ENCODE data around the gene CDH4. TPM values are rescaled to one million over a fixed set of nuclear protein-coding genes. Genes with fewer than 3 reads are reported as not detected.

CDH4 gene
- total RNA-seq, 4 donors from 2014 or later: 0.13 to 0.38 (median 0.21) TPM; not detected in 1

- Histone ChIP-seq H3K4me1 (no peaks in the 10 kb centered on the region), H3K9me3 (no peaks in the 10 kb centered on the region), H3K4me3 (no peak overlapping the region), H3K27ac (no peak overlapping the region), H3K36me3 (no peaks in the 10 kb centered on the region), H3K27me3 (peaks cover 0 to 18% (median 0%) of the 10 kb centered on the region in 4 donors)
- 88% methylated on average over 5 of the region's 9 CpGs; no CpG with 5 or more reads in 1 of the 2 donors for WGBS, 2 donors
- intact Hi-C loops (cut with DNase I): no loop called here
- DNase-seq: no peak
- no peak for TF ChIP-seq POLR2A (IDR thresholded peaks at IDR 0.05)
- TF ChIP-seq, protein P1, sequence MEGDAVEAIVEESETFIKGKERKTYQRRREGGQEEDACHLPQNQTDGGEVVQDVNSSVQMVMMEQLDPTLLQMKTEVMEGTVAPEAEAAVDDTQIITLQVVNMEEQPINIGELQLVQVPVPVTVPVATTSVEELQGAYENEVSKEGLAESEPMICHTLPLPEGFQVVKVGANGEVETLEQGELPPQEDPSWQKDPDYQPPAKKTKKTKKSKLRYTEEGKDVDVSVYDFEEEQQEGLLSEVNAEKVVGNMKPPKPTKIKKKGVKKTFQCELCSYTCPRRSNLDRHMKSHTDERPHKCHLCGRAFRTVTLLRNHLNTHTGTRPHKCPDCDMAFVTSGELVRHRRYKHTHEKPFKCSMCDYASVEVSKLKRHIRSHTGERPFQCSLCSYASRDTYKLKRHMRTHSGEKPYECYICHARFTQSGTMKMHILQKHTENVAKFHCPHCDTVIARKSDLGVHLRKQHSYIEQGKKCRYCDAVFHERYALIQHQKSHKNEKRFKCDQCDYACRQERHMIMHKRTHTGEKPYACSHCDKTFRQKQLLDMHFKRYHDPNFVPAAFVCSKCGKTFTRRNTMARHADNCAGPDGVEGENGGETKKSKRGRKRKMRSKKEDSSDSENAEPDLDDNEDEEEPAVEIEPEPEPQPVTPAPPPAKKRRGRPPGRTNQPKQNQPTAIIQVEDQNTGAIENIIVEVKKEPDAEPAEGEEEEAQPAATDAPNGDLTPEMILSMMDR (IDR thresholded peaks at IDR 0.05): no peak
These were observed 81.5 kb downstream of the CDH4 start for GRCh38 chr20:61333484-61334108.

DNA sequence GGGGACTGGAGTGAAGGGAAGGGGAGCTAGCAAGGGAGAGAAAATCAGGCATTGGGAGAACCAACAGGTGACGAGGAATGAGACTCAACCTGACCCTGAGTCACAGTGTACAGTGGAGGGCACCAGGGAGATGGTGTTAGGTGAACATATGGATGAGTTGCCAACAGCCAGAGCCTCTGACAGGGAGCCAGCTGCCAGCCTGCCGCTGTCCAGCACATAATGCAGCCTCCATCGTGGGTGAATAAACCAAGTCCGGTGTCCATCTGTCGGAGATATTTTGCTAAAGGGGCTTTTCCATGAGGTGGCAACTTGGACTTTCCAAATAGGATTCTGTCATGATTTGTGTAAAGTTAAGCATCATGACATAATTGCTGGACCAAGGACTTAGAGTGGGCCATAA, 88.1 kb downstream of the CDH4 start:
- Histone ChIP-seq H3K27me3 (peaks cover 0 to under 1% (median 0%) of the 10 kb centered on the region in 4 donors), H3K27ac (no peak overlapping the region), H3K9me3 (no peaks in the 10 kb centered on the region), H3K36me3 (no peaks in the 10 kb centered on the region), H3K4me3 (no peak overlapping the region), H3K4me1 (no peaks in the 10 kb centered on the region)
- no peak for DNase-seq
- 71% methylated on average over 5 of the region's 5 CpGs for WGBS, 2 donors
- TF ChIP-seq, protein P1 (IDR thresholded peaks at IDR 0.05): no peak
- intact Hi-C loops (cut with DNase I): no loop called here

DNA sequence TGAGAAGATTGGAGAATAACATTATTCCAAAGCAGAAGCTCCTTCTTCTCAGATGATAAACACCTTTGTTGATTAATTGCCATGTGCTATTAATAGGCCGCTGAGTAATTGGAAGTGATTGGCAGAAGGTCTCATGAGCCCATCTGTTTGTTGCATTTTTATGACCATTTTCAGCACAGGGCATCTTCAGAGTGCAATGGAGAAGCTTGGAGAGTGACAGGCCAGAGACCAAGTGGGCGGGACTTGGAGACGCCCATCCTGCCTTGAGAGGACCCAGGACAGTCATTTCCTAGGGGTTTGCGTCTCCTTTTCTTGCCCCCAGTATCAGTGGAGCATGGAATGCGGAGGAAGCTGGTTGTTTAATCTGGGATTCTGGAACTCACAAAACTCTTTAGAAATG, 89.5 kb downstream of the CDH4 start:
- TF ChIP-seq POLR2A (IDR thresholded peaks at IDR 0.05): no peak
- TF ChIP-seq, protein P1 (IDR thresholded peaks at IDR 0.05): no peak
- H3K9me3 ChIP-seq: no peaks in the 10 kb centered on the region
- intact Hi-C loops (cut with DNase I): no loop called here
- no peaks in the 10 kb centered on the region for H3K4me1 ChIP-seq
- no peak overlapping the region for H3K4me3 ChIP-seq
- WGBS, 2 donors: 66 to 67% methylated on average over 2 to 5 of the region's 5 CpGs
- DNase-seq: no peak
- H3K27ac ChIP-seq: no peak overlapping the region
- no peaks in the 10 kb centered on the region for H3K36me3 ChIP-seq
- H3K27me3 ChIP-seq: peaks cover 0 to 15% (median 0%) of the 10 kb centered on the region in 4 donors

DNA sequence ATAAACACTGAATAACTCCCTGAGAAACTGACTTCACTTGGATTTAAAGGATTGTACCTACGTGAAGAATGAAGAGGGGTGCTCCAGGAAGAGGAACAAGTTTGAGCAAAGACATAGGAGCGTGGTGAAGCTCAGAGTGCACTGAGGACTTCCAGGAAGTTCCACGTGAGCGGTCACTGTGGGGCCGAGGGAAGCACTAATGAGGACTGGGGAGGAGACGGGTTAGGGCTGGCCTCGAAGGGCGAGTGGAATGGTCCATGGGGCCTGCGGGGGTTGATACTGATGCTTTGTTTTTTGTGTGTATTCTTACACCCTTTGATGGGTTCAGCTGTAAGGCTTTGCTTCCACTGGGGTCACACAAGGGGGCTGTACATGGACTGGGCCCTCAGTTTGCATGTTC, 91.9 kb downstream of the CDH4 start:
- Histone ChIP-seq H3K27me3 (peaks cover 0 to 23% (median 0%) of the 10 kb centered on the region in 4 donors), H3K4me1 (no peaks in the 10 kb centered on the region), H3K9me3 (no peaks in the 10 kb centered on the region), H3K4me3 (no peak overlapping the region), H3K27ac (no peak overlapping the region), H3K36me3 (no peaks in the 10 kb centered on the region)
- DNase-seq: no peak
- intact Hi-C loops (cut with DNase I): no loop called here
- whole genome bisulfite sequencing, 2 donors: 61 to 67% methylated on average over 9 of the region's 9 CpGs
- no peak for TF ChIP-seq POLR2A (IDR thresholded peaks at IDR 0.05)
- TF ChIP-seq, protein P1 (IDR thresholded peaks at IDR 0.05): no peak

- 51 to 63% methylated on average over 6 to 8 of the region's 8 CpGs for WGBS, 2 donors
- Histone ChIP-seq H3K4me1 (no peaks in the 10 kb centered on the region), H3K27me3 (peaks cover 0 to 31% (median 0%) of the 10 kb centered on the region in 4 donors), H3K9me3 (no peaks in the 10 kb centered on the region), H3K36me3 (no peaks in the 10 kb centered on the region), H3K4me3 (no peak overlapping the region), H3K27ac (no peak overlapping the region)
- no peak for DNase-seq
- intact Hi-C loops (cut with DNase I): no loop called here
- TF ChIP-seq, protein P1 (IDR thresholded peaks at IDR 0.05): no peak
- TF ChIP-seq POLR2A (IDR thresholded peaks at IDR 0.05): no peak
These were observed 93.6 kb downstream of the CDH4 start for GRCh38 chr20:61345656-61346055.
